GM12878 (cell line): ENCODE measurements around the gene TRIM13. TPM values are rescaled to one million over a fixed set of nuclear protein-coding genes. Genes with fewer than 3 reads are reported as not detected.

ENCODE experiments used
- ATAC-seq: fragments of 200-7000 bp; cut with Tn5 transposase; 3 replicates; pipeline ENCODE4 v1.9.1; 2020; ENCODE audit warnings: mild to moderate bottlenecking, moderate library complexity
- BruUV-seq: library from RNA; stranded (reverse); fragments of 400-500 nt; replicated peaks from 2 replicates; lab custom pipeline; 2021; lab: Mats Ljungman, UMichigan
- CTCF ChIA-PET: fragments of 300-600 bp; sonication (Branson Sonifier 250); formaldehyde crosslinking; extraction: SDS; loops from one replicate; lab custom pipeline; 2021; ENCODE audit warnings: inconsistent platforms; lab: Yijun Ruan, JAX
- POLR2A ChIA-PET: fragments of 350-600 bp; formaldehyde crosslinking; extraction: SDS; loops from one replicate; lab custom pipeline; 2021; ENCODE audit warnings: inconsistent platforms; lab: Charles Lee
- RAD21 ChIA-PET: fragments of 300-600 bp; sonication (Branson Sonifier 250); formaldehyde crosslinking; loops from one replicate; lab custom pipeline; 2023; ENCODE audit warnings: antibody characterized with exemption; ENCODE audit not compliant: unreplicated experiment; lab: Charles Lee
- SMC1A ChIA-PET: fragments of 300-600 bp; sonication (Branson Sonifier 250); formaldehyde crosslinking; loops from one replicate; lab custom pipeline; 2023; ENCODE audit not compliant: unreplicated experiment, uncharacterized antibody; lab: Charles Lee
- DNase-seq: peaks from one replicate; pipeline ENCODE4 v3.0.0-alpha.2; 2011; ENCODE audit warnings: low read depth, low spot score
- FAIRE-seq: peaks from 3 replicates; lab custom pipeline; 2011; peaks lifted over from hg19 to GRCh38; lab: Jason Lieb, UNC
- H2AFZ ChIP-seq: 2 replicates; pipeline ENCODE4 v1.6.0; 2011; ENCODE audit warnings: low read depth, low read length, control low read depth; ENCODE audit not compliant: control insufficient read depth
- H3K27ac ChIP-seq: 2 replicates; pipeline ENCODE4 v1.5.1; 2011; ENCODE audit warnings: control low read depth; ENCODE audit not compliant: control insufficient read depth, insufficient read depth
- H3K27me3 ChIP-seq, 2 experiments: replicated peaks in 1 of 2; 2 replicates each; pipeline versions ENCODE4 v1.6.0 to v1.6.1; 2011; ENCODE audit warnings: low read length in 1 of 2; ENCODE audit not compliant: control insufficient read depth in 2 of 2, insufficient read depth in 2 of 2
- H3K36me3 ChIP-seq, 2 experiments: 2 replicates each; pipeline ENCODE4 v1.5.1; 2011; ENCODE audit warnings: low read length in 1 of 2; ENCODE audit not compliant: control insufficient read depth in 2 of 2, insufficient read depth in 2 of 2
- H3K4me1 ChIP-seq: 2 replicates; pipeline ENCODE4 v1.6.1; 2011; ENCODE audit warnings: mild to moderate bottlenecking, low read length, moderate library complexity, mixed read lengths; ENCODE audit not compliant: control insufficient read depth, insufficient read depth
- H3K4me2 ChIP-seq: 2 replicates; pipeline ENCODE4 v1.6.0; 2011; ENCODE audit warnings: control low read depth; ENCODE audit not compliant: control insufficient read depth, insufficient read depth
- H3K4me3 ChIP-seq: fragments of 200-600 bp; sonication (generic); 2 replicates; pipeline ENCODE4 v1.5.1; 2016
- H3K79me2 ChIP-seq: 2 replicates; pipeline ENCODE4 v1.6.0; 2011; ENCODE audit warnings: low read length; ENCODE audit not compliant: control insufficient read depth, insufficient read depth
- H3K9ac ChIP-seq: 2 replicates; pipeline ENCODE4 v1.8.0; 2011; ENCODE audit warnings: low read length, control low read depth, mixed read lengths; ENCODE audit not compliant: control insufficient read depth, insufficient read depth
- H3K9me3 ChIP-seq: replicated peaks from 3 replicates; pipeline ENCODE4 v1.5.1; 2011; ENCODE audit warnings: mild to moderate bottlenecking, low read length; ENCODE audit not compliant: control insufficient read depth, insufficient read depth
- H4K20me1 ChIP-seq: 2 replicates; pipeline ENCODE4 v1.6.0; 2011; ENCODE audit not compliant: control insufficient read depth, insufficient read depth
- BACH1 ChIP-seq: fragments of 450-650 bp; IDR thresholded peaks from 2 replicates; pipeline ENCODE4 v1.6.1; 2017; ENCODE audit warnings: mild to moderate bottlenecking, borderline replicate concordance
- CHD1 ChIP-seq: IDR thresholded peaks from 2 replicates; pipeline ENCODE4 v1.6.1; 2012; ENCODE audit warnings: low read depth, low read length, improper control_type of control experiment
- CHD4 ChIP-seq: fragments of 200-600 bp; sonication (generic); IDR thresholded peaks from 2 replicates; pipeline ENCODE4 v1.6.1; 2016; ENCODE audit warnings: mild to moderate bottlenecking
- HCFC1 ChIP-seq: fragments of 150-350 bp; IDR thresholded peaks from 2 replicates; pipeline ENCODE4 v1.6.1; 2014; ENCODE audit warnings: low read length
- HDGF ChIP-seq: fragments of 450-650 bp; IDR thresholded peaks from 2 replicates; pipeline ENCODE4 v1.6.1; 2016; ENCODE audit warnings: antibody characterized with exemption
- KLF5 ChIP-seq: fragments of 450-650 bp; IDR thresholded peaks from 2 replicates; pipeline ENCODE4 v1.6.1; 2014; ENCODE audit warnings: mild to moderate bottlenecking; ENCODE audit not compliant: partially characterized antibody
- MTA2 ChIP-seq: fragments of 450-650 bp; IDR thresholded peaks from 2 replicates; pipeline ENCODE4 v1.6.1; 2016; ENCODE audit warnings: low read depth, mild to moderate bottlenecking, moderate library complexity
- NFIC ChIP-seq: IDR thresholded peaks from 2 replicates; pipeline ENCODE4 v1.6.1; 2012; ENCODE audit warnings: low read depth, mild to moderate bottlenecking, inconsistent platforms, low read length, moderate library complexity
- NFYB ChIP-seq: IDR thresholded peaks from 2 replicates; pipeline ENCODE4 v1.6.1; 2011; ENCODE audit warnings: low read depth, mild to moderate bottlenecking, low read length, improper control_type of control experiment, moderate library complexity; ENCODE audit not compliant: insufficient read depth
- NR2C1 ChIP-seq: fragments of 450-650 bp; IDR thresholded peaks from 2 replicates; pipeline ENCODE4 v1.6.1; 2017; ENCODE audit warnings: antibody characterized with exemption, mild to moderate bottlenecking, moderate library complexity
- NRF1 ChIP-seq: conservative IDR thresholded peaks from 2 replicates; pipeline ENCODE4 v1.6.1; 2011; ENCODE audit warnings: mild to moderate bottlenecking, low read depth, low read length, improper control_type of control experiment
- RAD21 ChIP-seq: IDR thresholded peaks from 2 replicates; pipeline ENCODE4 v1.6.1; 2011; ENCODE audit warnings: mild to moderate bottlenecking, low read depth, low read length, moderate library complexity; ENCODE audit not compliant: insufficient read depth
- RUNX3 ChIP-seq: IDR thresholded peaks from 2 replicates; pipeline ENCODE4 v1.6.1; 2012; ENCODE audit warnings: low read length, inconsistent platforms
- SUZ12 ChIP-seq: fragments of 200-600 bp; sonication (generic); IDR thresholded peaks from one replicate; pipeline ENCODE4 v1.6.1; 2018; ENCODE audit warnings: antibody characterized with exemption, mild to moderate bottlenecking; ENCODE audit not compliant: unreplicated experiment
- USF1 ChIP-seq: IDR thresholded peaks from 2 replicates; pipeline ENCODE4 v1.6.1; 2011; ENCODE audit warnings: borderline replicate concordance, low read depth, mild to moderate bottlenecking, moderate library complexity, mixed read lengths, low read length; ENCODE audit not compliant: insufficient read depth; ENCODE audit errors: extremely low read length
- ZBTB11 ChIP-seq: fragments of 450-650 bp; formaldehyde crosslinking; IDR thresholded peaks from 2 replicates; pipeline ENCODE4 v1.5.0; 2022; ENCODE audit warnings: mild to moderate bottlenecking, missing genetic modification characterization
- ZNF274 ChIP-seq: IDR thresholded peaks from one replicate; pipeline ENCODE4 v1.8.0; 2011; ENCODE audit not compliant: insufficient read length, insufficient read depth
- WGBS: methylation state at CpG from one replicate; pipeline ENCODE4 v1.1.6; 2016; ENCODE audit warnings: low lambda C conversion rate; ENCODE audit not compliant: insufficient replicate concordance, insufficient coverage; ENCODE audit errors: missing lambda C conversion rate; 5-methylcytosine and 5-hydroxymethylcytosine counted together
- in situ Hi-C: fragments of 300-500 bp; cut with MboI; formaldehyde crosslinking; loops from 9 replicates; pipeline ENCODE4 v1.14.3; 2018; ENCODE audit warnings: mixed read lengths
- intact Hi-C: fragments of 100-400 bp; cut with micrococcal nuclease; formaldehyde crosslinking; loops from one replicate; pipeline ENCODE4 v1.14.2; 2022; ENCODE audit not compliant: unreplicated experiment
- polyA plus RNA-seq, 11 experiments: library from polyadenylated mRNA; depleted of rRNA in 4 of 11; unstranded in 6 of 11; stranded (reverse) in 5 of 11; fragments of >200 nt; fragmentation: Nextera tagmentation in 4 of 11; fragmentation: Illumina TruSeq in 1 of 11; extraction: Ambion mirVana in 4 of 11; extraction: Trizol in 1 of 11; gene quantifications; 1 replicate in 1 of 11; 2 replicates in 10 of 11; pipeline versions ENCODE4 v1.2.1 to v1.2.3, GENCODE V29; 2011 to 2016; ENCODE audit warnings: inconsistent platforms in 2 of 11, missing spikeins in 2 of 11, low read depth in 1 of 11
- total RNA-seq, 4 experiments: library from RNA; depleted of rRNA in 3 of 4; stranded (reverse); fragments of >200 nt in 3 of 4; fragmentation: Illumina TruSeq in 1 of 4; extraction: Trizol in 1 of 4; gene quantifications; 2 replicates each; pipeline versions ENCODE4 v1.2.1 to v1.2.3, GENCODE V29; 2013 to 2021

Gene TRIM13
- total and polyA plus RNA-seq, 10 of the 15 experiments (the other 5 are each of a cell fraction or from before 2014, with no cell fraction given), result 15.4 to 33.8 (median 21.0) TPM

- TF ChIP-seq NFYB (no peak), NFIC (no peak), ZBTB11 (CRISPR knock-in tag) (no peak), USF1 (no peak), HCFC1 (no peak), RUNX3 (no peak), CHD4 (no peak), RAD21 (no peak), MTA2 (no peak), KLF5 (no peak), SUZ12 (no peak), HDGF (no peak), NR2C1 (no peak), ZNF274 (no peak), BACH1 (no peak), NRF1 (no peak), CHD1 (no peak)
- RAD21 ChIA-PET, result interaction anchor here (1.5 kb wide), 1 partner anchor 9 kb away, joined by 4 read pairs; no protein-coding TSS in a partner anchor
- H3K9ac ChIP-seq, result no peak overlapping the region
- H4K20me1 ChIP-seq, result no peaks in the 10 kb centered on the region
- H3K4me1 ChIP-seq, result no peaks in the 10 kb centered on the region
- H3K27me3 ChIP-seq, result no peaks in the 10 kb centered on the region
- in situ Hi-C loops, result no loop called here
- H3K27ac ChIP-seq, result no peak overlapping the region
- no peak overlapping the region for H2AFZ ChIP-seq
- 81% methylated on average over 7 of the region's 7 CpGs for WGBS
- CTCF ChIA-PET, result interaction anchor here (0.9 kb wide), 1 partner anchor 9 kb away, joined by 4 read pairs; the partner anchor contains the start of gene TRIM13
- H3K4me2 ChIP-seq, result no peak overlapping the region
- H3K79me2 ChIP-seq, result peaks cover 19% of the 10 kb centered on the region
- intact Hi-C loops, result no loop called here
- H3K4me3 ChIP-seq, result no peak overlapping the region
- BruUV-seq, result TSS peak; percentile 15
- no peaks in the 10 kb centered on the region; the same call in 2 of the 3 replicates for H3K9me3 ChIP-seq
- no peak for ATAC-seq
- DNase-seq, result no peak
- FAIRE-seq, result no peak
- POLR2A ChIA-PET, result no interaction called here
- peaks cover 0 to 10% of the 10 kb centered on the region in 2 experiments; a peak in 3 of 4 replicates for H3K36me3 ChIP-seq
- SMC1A ChIA-PET, result interaction anchor here (1.4 kb wide), 1 partner anchor 9 kb away, joined by 6 read pairs; the partner anchor contains the start of gene TRIM13
These were observed 9.7 kb downstream of the TRIM13 start for GRCh38 chr13:50006426-50007135.
